HepG2 (cell line): ENCODE data around the gene SLC2A4. TPM values are rescaled to one million over a fixed set of nuclear protein-coding genes. Genes with fewer than 3 reads are reported as not detected.
"Not testable (repeated sequence)": the region's sequence is repeated elsewhere in the genome, so short reads cannot be mapped to it uniquely, and the experiment has no call there.

Experiments
- ATAC-seq: fragments of 200-7000 bp; cut with Tn5 transposase; 3 replicates; pipeline ENCODE4 v1.9.1; 2020; ENCODE audit warnings: mild to moderate bottlenecking, moderate library complexity
- BruUV-seq: library from RNA; stranded (reverse); fragments of 400-500 nt; replicated peaks from 2 replicates; lab custom pipeline; 2021; lab: Mats Ljungman, UMichigan
- CTCF ChIA-PET: fragments of 300-600 bp; formaldehyde crosslinking; extraction: SDS; loops from one replicate; lab custom pipeline; 2021; ENCODE audit warnings: low total read pairs, inconsistent platforms, low intra/inter-chr PET ratio; lab: Yijun Ruan, JAX
- POLR2A ChIA-PET: fragments of 350-600 bp; sonication (Branson Sonifier 250); formaldehyde crosslinking; loops from one replicate; lab custom pipeline; 2020; ENCODE audit warnings: antibody characterized with exemption, inconsistent platforms; lab: Yijun Ruan, JAX
- DNase-seq: peaks from one replicate; pipeline ENCODE4 v3.0.0-alpha.2; 2015; ENCODE audit warnings: low spot score
- FAIRE-seq: peaks from 3 replicates; lab custom pipeline; 2011; peaks lifted over from hg19 to GRCh38; lab: Jason Lieb, UNC
- H2AFZ ChIP-seq: one replicate; pipeline ENCODE4 v1.6.1; 2011; ENCODE audit warnings: low read length, inconsistent platforms
- H3K27ac ChIP-seq: fragments of 300-600 bp; 3 replicates; pipeline ENCODE4 v1.8.0; 2011; ENCODE audit warnings: mixed run types, mild to moderate bottlenecking, mixed read lengths, low read length, inconsistent platforms; ENCODE audit not compliant: insufficient read depth; ENCODE audit errors: extremely low read length
- H3K27me3 ChIP-seq, 2 experiments: fragments of 200-600 bp in 1 of 2; 2 replicates in 1 of 2; 3 replicates in 1 of 2; pipeline versions ENCODE4 v1.6.0 to v1.8.0; 2011; ENCODE audit warnings: low read length in 2 of 2, mild to moderate bottlenecking in 2 of 2, moderate library complexity in 2 of 2, inconsistent platforms in 1 of 2; ENCODE audit not compliant: insufficient read depth in 2 of 2, control insufficient read depth in 1 of 2
- H3K36me3 ChIP-seq, 2 experiments: fragments of 200-600 bp in 1 of 2; replicated peaks in 1 of 2; 2 replicates in 1 of 2; 3 replicates in 1 of 2; pipeline versions ENCODE4 v1.5.1 to v1.8.0; 2011; ENCODE audit warnings: low read length in 2 of 2, inconsistent platforms in 1 of 2; ENCODE audit not compliant: insufficient read depth in 2 of 2, control insufficient read depth in 1 of 2
- H3K4me1 ChIP-seq: 2 replicates; pipeline ENCODE4 v1.5.1; 2012; ENCODE audit warnings: low read length, inconsistent platforms; ENCODE audit not compliant: insufficient read depth
- H3K4me2 ChIP-seq: 2 replicates; pipeline ENCODE4 v1.6.0; 2011; ENCODE audit warnings: low read depth, low read length, inconsistent platforms
- H3K4me3 ChIP-seq, 3 experiments: fragments of 200-600 bp in 1 of 3; sonication (generic), shearing (Covaris generic) in 1 of 3; replicated peaks in 1 of 3; 2 replicates each; pipeline ENCODE4 v1.5.1; 2011 to 2016; ENCODE audit warnings: low read length in 3 of 3, inconsistent platforms in 2 of 3, low read depth in 2 of 3, mild to moderate bottlenecking in 2 of 3, control low read depth in 1 of 3, mixed read lengths in 1 of 3; ENCODE audit not compliant: insufficient read depth in 1 of 3
- H3K79me2 ChIP-seq: one replicate; pipeline ENCODE4 v1.6.1; 2011; ENCODE audit warnings: low read length, inconsistent platforms; ENCODE audit not compliant: insufficient read depth
- H3K9ac ChIP-seq: 2 replicates; pipeline ENCODE4 v1.6.0; 2011; ENCODE audit warnings: mild to moderate bottlenecking, low read depth, low read length, inconsistent platforms; ENCODE audit not compliant: insufficient read depth
- H3K9me3 ChIP-seq: 2 replicates; pipeline ENCODE4 v1.5.1; 2012; ENCODE audit warnings: mild to moderate bottlenecking, low read length
- H4K20me1 ChIP-seq: 2 replicates; pipeline ENCODE4 v1.6.0; 2011; ENCODE audit warnings: inconsistent platforms, mild to moderate bottlenecking, low read length, moderate library complexity; ENCODE audit not compliant: insufficient read depth
- SNAPC4 ChIP-seq: sonication (generic); formaldehyde crosslinking; IDR thresholded peaks from 2 replicates; pipeline ENCODE4 v1.4.0; 2020; ENCODE audit warnings: mild to moderate bottlenecking, missing genetic modification reagents
- TBX2 ChIP-seq: sonication (generic); formaldehyde crosslinking; IDR thresholded peaks from 2 replicates; pipeline ENCODE4 v1.5.0; 2020; ENCODE audit warnings: missing genetic modification reagents, mild to moderate bottlenecking, borderline replicate concordance
- ZNF629 ChIP-seq: sonication (generic); formaldehyde crosslinking; conservative IDR thresholded peaks from 2 replicates; pipeline ENCODE4 v1.5.0; 2020; ENCODE audit warnings: missing genetic modification reagents
- WGBS: methylation state at CpG from one replicate; pipeline ENCODE4 v1.1.6; 2017; ENCODE audit warnings: low lambda C conversion rate; 5-methylcytosine and 5-hydroxymethylcytosine counted together
- in situ Hi-C: cut with HindIII; loops from 2 replicates; pipeline ENCODE4 v1.10.0; 2017; ENCODE audit warnings: low pct_unique_long_range_greater_than_20kb; ENCODE audit not compliant: extremely low pct_ligation_motif_present
- intact Hi-C: fragments of 100-400 bp; cut with micrococcal nuclease; formaldehyde crosslinking; loops from one replicate; pipeline ENCODE4 v1.10.0; 2022; ENCODE audit not compliant: unreplicated experiment
- polyA plus RNA-seq, 8 experiments: library from polyadenylated mRNA; depleted of rRNA in 3 of 8; stranded (reverse) in 7 of 8; unstranded in 1 of 8; fragments of >200 nt; fragmentation: Illumina TruSeq in 4 of 8; extraction: Trizol in 4 of 8; gene quantifications; 2 replicates each; pipeline versions ENCODE4 v1.2.1 to v1.2.3, GENCODE V29; 2011 to 2016; ENCODE audit warnings: low read depth in 4 of 8, missing spikeins in 1 of 8, mixed read lengths in 1 of 8; ENCODE audit not compliant: insufficient read depth in 1 of 8
- total RNA-seq, 5 experiments: library from RNA; depleted of rRNA; stranded (reverse); fragments of >200 nt; fragmentation: Illumina TruSeq; extraction: Trizol; gene quantifications; 2 replicates each; pipeline ENCODE4 v1.2.3, GENCODE V29; 2016; ENCODE audit warnings: low read depth in 1 of 5

The SLC2A4 gene
- total and polyA plus RNA-seq, 2 of the 13 experiments (the other 11 are each of a cell fraction or from before 2014, with no cell fraction given) = 4.9 to 5.8 TPM

- no peak for ATAC-seq
- CTCF ChIA-PET = no interaction called here
- in situ Hi-C loops = no loop called here
Measured at GRCh38 chr17:7336240-7337175, 55.0 kb downstream of the SLC2A4 start, which contains the start of gene ACAP1. ACAP1 (plus strand) TSS chr17:7336529; CDS start chr17:7336735, 206 bp downstream.

GRCh38 chr17:7337600-7337999, 56.1 kb downstream of the SLC2A4 start:
- H2AFZ ChIP-seq, H3K36me3 ChIP-seq, H3K79me2 ChIP-seq, H3K4me3 ChIP-seq, intact Hi-C loops, DNase-seq, H3K27ac ChIP-seq, H3K9me3 ChIP-seq, H4K20me1 ChIP-seq, CTCF ChIA-PET, in situ Hi-C loops, BruUV-seq, H3K27me3 ChIP-seq, POLR2A ChIA-PET, FAIRE-seq, H3K4me2 ChIP-seq, H3K9ac ChIP-seq, ATAC-seq: not testable (repeated sequence)
- H3K4me1 ChIP-seq = peaks cover 16% of the 10 kb centered on the region
- 56% methylated on average over 7 of the region's 7 CpGs for WGBS

More at GRCh38 chr17:7336240-7337175, 55.0 kb downstream of the SLC2A4 start, which contains the start of gene ACAP1:
- Histone ChIP-seq H3K9me3 (no peaks in the 10 kb centered on the region), H3K4me3 (peak within 1 kb of the TSS in 1 of 3 experiments; percentile 28; a peak in 1 of 6 replicates), H3K9ac (no peak within 1 kb of the TSS), H2AFZ (no peak within 1 kb of the TSS), H3K27ac (no peak within 1 kb of the TSS), H4K20me1 (no peaks in the 10 kb centered on the region), H3K36me3 (no peaks in the 10 kb centered on the region), H3K4me2 (peak within 1 kb of the TSS; percentile 54; the same call in 1 of the 2 replicates), H3K79me2 (no peaks in the 10 kb centered on the region), H3K4me1 (peaks cover 16% of the 10 kb centered on the region), H3K27me3 (peaks cover 0 to 6% of the 10 kb centered on the region in 2 experiments; a peak in 4 of 5 replicates)
- no peak for FAIRE-seq
- 37% methylated on average over 9 of the region's 17 CpGs for WGBS
- peak; percentile 63 for TF ChIP-seq ZNF629 (CRISPR knock-in tag)
- TF ChIP-seq SNAPC4 = no peak
- no peak for TF ChIP-seq TBX2
- intact Hi-C loops = no loop called here
- BruUV-seq = no TSS peak
- POLR2A ChIA-PET = interaction anchor here (1.2 to 2.7 kb wide), 2 partner anchors 8 to 23 kb away, joined by 3 to 16 read pairs; no protein-coding TSS in a partner anchor
- DNase-seq = no peak
